Sigmoid colon (tissue), 7 donors: ENCODE results near the gene SLC47A1. TPM values are rescaled to one million over a fixed set of nuclear protein-coding genes. Genes with fewer than 3 reads are reported as not detected.
"Not testable (repeated sequence)": the region's sequence is repeated elsewhere in the genome, so short reads cannot be mapped to it uniquely, and the experiment has no call there.

Source experiments
- DNase-seq: peaks from one replicate; pipeline ENCODE4 v3.0.0-alpha.2; 2019
- H3K27ac ChIP-seq, 4 donors: fragments of 200-600 bp; sonication (generic); one replicate each; pipeline ENCODE4 v1.5.1; 2016 to 2019; ENCODE audit warnings: mild to moderate bottlenecking in 1 of 4
- H3K27me3 ChIP-seq, 3 donors: fragments of 200-600 bp; sonication (generic); one replicate each; pipeline ENCODE4 v1.5.1; 2019; ENCODE audit warnings: mild to moderate bottlenecking in 1 of 3
- H3K36me3 ChIP-seq, 4 donors: fragments of 200-600 bp; sonication (generic); one replicate each; pipeline ENCODE4 v1.5.1; 2016 to 2019
- H3K4me1 ChIP-seq, 4 donors: fragments of 200-600 bp; sonication (generic); one replicate each; pipeline ENCODE4 v1.5.1; 2017 to 2019
- H3K4me3 ChIP-seq, 4 donors: fragments of 200-600 bp; sonication (generic); one replicate each; pipeline ENCODE4 v1.5.1; 2017 to 2019; ENCODE audit warnings: mild to moderate bottlenecking in 2 of 4, moderate library complexity in 1 of 4
- H3K9me3 ChIP-seq, 4 donors: fragments of 200-600 bp in 3 of 4; sonication (generic) in 3 of 4; one replicate each; pipeline versions ENCODE4 v1.5.1 to v1.6.1; 2013 to 2019
- EP300 ChIP-seq, 4 donors: sonication (generic); formaldehyde crosslinking; IDR thresholded peaks; one replicate each; pipeline ENCODE4 v1.6.1; 2017; ENCODE audit warnings: antibody characterized with exemption in 4 of 4
- POLR2A ChIP-seq, 2 donors: fragments of 450-650 bp; IDR thresholded peaks; one replicate each; pipeline ENCODE4 v1.6.1; 2016; ENCODE audit warnings: antibody characterized with exemption in 2 of 2, mild to moderate bottlenecking in 2 of 2, moderate library complexity in 2 of 2
- POLR2AphosphoS5 ChIP-seq, 4 donors: sonication (generic); formaldehyde crosslinking; IDR thresholded peaks; one replicate each; pipeline ENCODE4 v1.6.1; 2017; ENCODE audit warnings: antibody characterized with exemption in 4 of 4
- WGBS, 2 donors: extraction: QIAGEN DNeasy Blood & Tissue Kit; methylation state at CpG; one replicate each; pipeline ENCODE4 v1.1.7; 2013; 5-methylcytosine and 5-hydroxymethylcytosine counted together
- intact Hi-C: fragments of 100-400 bp; cut with DNase I; formaldehyde crosslinking; loops from one replicate; pipeline ENCODE4 v1.15.1; 2023
- polyA plus RNA-seq, 3 donors: library from polyadenylated mRNA; stranded (reverse); fragments of 200-250 nt; gene quantifications; one replicate each; pipeline ENCODE4 v1.2.3, GENCODE V29; 2013
- total RNA-seq, 4 donors: library from RNA; depleted of rRNA; stranded (reverse); fragments of >200 nt; gene quantifications; one replicate each; pipeline ENCODE4 v1.1.0, GENCODE V29; 2016
- TF ChIP-seq, protein P1 (sequence below), 4 experiments: fragments of 450-650 bp in 3 of 4; fragments of 200-600 bp in 1 of 4; IDR thresholded peaks; one replicate each; pipeline ENCODE4 v1.5.1; 2016 to 2019; ENCODE audit warnings: antibody characterized with exemption in 4 of 4, mild to moderate bottlenecking in 3 of 4, moderate library complexity in 2 of 4
- donor health status: healthy with polysubstance abuse.
- donor health status: Bipolar disorder and iron deficiency.
- donor health status: healthy.

SLC47A1 gene
- total and polyA plus RNA-seq, 7 donors: 0.82 to 8.2 (median 1.2) TPM

DNA sequence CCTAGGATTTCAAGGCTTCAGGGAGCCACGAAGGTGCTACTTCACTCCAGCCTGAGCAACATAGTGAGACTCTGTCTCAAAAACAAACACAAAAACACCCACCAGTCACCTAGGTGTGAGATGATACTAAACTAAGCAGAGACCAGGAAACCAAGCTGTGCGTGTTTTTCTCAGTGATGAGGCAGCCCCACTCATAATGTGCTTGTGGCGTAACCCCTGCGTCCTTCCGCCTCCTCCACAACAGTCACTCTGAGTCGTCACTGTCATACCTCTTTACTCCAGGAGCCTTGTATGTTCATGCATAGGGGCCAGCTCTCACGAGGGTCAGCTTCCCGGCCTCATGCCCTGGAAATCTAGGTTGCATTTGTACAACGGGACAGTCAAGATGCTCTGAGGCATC, 31.1 kb upstream of the SLC47A1 start:
- no peaks in the 10 kb centered on the region for H3K27me3 ChIP-seq
- peaks cover 0 to 8% (median 0%) of the 10 kb centered on the region in 4 donors for H3K4me1 ChIP-seq
- no peaks in the 10 kb centered on the region for H3K36me3 ChIP-seq
- no peaks in the 10 kb centered on the region for H3K9me3 ChIP-seq
- intact Hi-C loops: no loop called here
- TF ChIP-seq POLR2AphosphoS5 (IDR thresholded peaks at IDR 0.05) (no peak), POLR2A (IDR thresholded peaks at IDR 0.05) (no peak), EP300 (IDR thresholded peaks at IDR 0.05) (no peak)
- TF ChIP-seq, protein P1, sequence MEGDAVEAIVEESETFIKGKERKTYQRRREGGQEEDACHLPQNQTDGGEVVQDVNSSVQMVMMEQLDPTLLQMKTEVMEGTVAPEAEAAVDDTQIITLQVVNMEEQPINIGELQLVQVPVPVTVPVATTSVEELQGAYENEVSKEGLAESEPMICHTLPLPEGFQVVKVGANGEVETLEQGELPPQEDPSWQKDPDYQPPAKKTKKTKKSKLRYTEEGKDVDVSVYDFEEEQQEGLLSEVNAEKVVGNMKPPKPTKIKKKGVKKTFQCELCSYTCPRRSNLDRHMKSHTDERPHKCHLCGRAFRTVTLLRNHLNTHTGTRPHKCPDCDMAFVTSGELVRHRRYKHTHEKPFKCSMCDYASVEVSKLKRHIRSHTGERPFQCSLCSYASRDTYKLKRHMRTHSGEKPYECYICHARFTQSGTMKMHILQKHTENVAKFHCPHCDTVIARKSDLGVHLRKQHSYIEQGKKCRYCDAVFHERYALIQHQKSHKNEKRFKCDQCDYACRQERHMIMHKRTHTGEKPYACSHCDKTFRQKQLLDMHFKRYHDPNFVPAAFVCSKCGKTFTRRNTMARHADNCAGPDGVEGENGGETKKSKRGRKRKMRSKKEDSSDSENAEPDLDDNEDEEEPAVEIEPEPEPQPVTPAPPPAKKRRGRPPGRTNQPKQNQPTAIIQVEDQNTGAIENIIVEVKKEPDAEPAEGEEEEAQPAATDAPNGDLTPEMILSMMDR (IDR thresholded peaks at IDR 0.05): no peak
- H3K4me3 ChIP-seq: no peak overlapping the region
- 84% methylated on average over 9 of the region's 9 CpGs for WGBS, 2 donors
- H3K27ac ChIP-seq: no peak overlapping the region
- DNase-seq: peak; percentile 36

DNA sequence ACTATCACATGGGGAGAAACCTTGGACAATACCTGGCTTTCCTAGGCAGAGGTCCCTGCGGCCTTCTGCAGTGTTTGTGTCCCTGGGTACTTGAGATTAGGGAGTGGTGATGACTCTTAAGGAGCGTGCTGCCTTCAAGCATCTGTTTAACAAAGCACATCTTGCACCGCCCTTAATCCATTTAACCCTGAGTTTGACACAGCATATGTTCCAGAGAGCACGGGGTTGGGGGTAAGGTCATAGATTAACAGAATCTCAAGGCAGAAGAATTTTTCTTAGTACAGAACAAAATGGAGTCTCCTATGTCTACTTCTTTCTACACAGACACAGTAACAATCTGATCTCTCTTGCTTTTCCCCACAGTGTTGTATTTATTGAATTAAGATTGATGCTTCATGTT, 28.1 kb upstream of the SLC47A1 start:
- DNase-seq, H3K9me3 ChIP-seq, H3K4me3 ChIP-seq, H3K36me3 ChIP-seq, H3K27me3 ChIP-seq: not testable (repeated sequence)
- H3K4me1 ChIP-seq: peaks cover 0 to 13% (median 2%) of the 10 kb centered on the region in 4 donors
- WGBS, 2 donors: 80 to 81% methylated on average over 2 of the region's 4 CpGs
- intact Hi-C loops: loop anchor here (5.0 kb wide), 3 partner anchors 43 to 222 kb away; partner anchors contain the start of gene MAPK7
- peak overlapping the region in 1 of 4 donors; percentile 98 for H3K27ac ChIP-seq

DNA sequence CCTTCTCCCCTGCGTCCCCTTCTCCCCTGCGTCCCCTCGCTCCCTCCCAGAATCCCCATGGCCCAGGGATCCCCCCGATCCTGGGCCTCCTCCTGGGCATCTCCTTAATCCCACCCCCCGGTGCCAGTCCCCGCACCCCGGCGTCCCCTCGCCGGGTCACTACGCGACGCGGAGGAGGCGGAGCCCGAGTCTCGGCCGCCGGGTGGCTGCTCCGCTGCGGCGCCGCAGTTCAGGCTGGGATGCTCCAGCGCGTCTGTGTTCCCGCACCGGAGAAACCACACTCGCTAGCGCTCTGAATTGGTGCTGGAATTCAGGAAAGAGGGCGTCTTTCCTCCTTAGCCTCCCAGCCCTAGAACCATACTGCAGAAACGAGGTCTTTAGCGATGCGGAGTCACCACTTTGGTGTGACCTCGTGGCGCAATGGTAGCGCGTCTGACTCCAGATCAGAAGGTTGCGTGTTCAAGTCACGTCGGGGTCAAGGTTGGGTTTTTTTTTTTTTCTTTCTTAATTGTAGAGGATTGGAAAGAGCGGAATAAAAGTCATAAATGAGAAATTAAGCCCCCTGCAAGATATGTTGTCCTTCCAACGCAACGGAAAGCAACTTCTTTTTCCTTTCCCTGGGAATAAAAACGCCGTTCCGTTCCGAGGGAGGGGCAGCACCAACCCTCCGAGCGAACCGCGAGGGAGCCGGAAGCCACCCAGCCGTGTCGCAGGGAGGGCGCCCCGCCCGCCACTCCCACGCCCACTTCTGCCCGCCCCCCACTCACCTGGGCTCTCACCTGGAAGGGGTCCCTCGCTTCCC, 25.7 kb upstream of the SLC47A1 start:
- TF ChIP-seq POLR2A (IDR thresholded peaks at IDR 0.05) (peak; percentile 41 to 48), POLR2AphosphoS5 (IDR thresholded peaks at IDR 0.05) (peak; percentile 53 to 80 (median 70))
- TF ChIP-seq, protein P1 (IDR thresholded peaks at IDR 0.05): no peak
- Histone ChIP-seq H3K27ac (peak overlapping the region; percentile 97 to 98 (median 98)), H3K36me3 (no peaks in the 10 kb centered on the region), H3K9me3 (no peaks in the 10 kb centered on the region), H3K27me3 (no peaks in the 10 kb centered on the region), H3K4me3 (peak overlapping the region; percentile 64 to 83 (median 72)), H3K4me1 (peaks cover 0 to 13% (median 2%) of the 10 kb centered on the region in 4 donors)
- peak; percentile 95 for DNase-seq
- intact Hi-C loops: loop anchor here (2.0 to 5.0 kb wide), 5 partner anchors 46 to 219 kb away; partner anchors contain the start of genes B9D1 and MAPK7
- WGBS, 2 donors: 0 to 1% methylated on average over 60 of the region's 60 CpGs

DNA sequence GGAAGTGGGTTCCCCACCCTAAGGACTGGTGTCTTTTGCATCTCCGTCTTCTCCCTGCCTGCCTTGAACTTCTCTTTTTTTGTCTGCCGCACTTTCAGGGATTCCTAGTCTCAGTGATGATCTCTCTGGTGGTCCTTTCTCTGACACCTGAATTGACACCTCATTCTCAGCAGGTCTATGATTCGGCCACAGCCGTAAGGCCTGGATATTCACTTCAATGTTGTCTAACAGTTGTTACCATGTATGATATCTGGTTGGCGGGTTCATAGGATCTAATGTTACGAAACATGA, 25.1 kb upstream of the SLC47A1 start:
- WGBS, 2 donors: 33 to 40% methylated on average over 6 of the region's 6 CpGs
- H3K4me3 ChIP-seq: peak overlapping the region; percentile 64 to 83 (median 72)
- no peaks in the 10 kb centered on the region for H3K9me3 ChIP-seq
- intact Hi-C loops: loop anchor here (5.0 kb wide), 3 partner anchors 46 to 219 kb away; partner anchors contain the start of gene MAPK7
- peak overlapping the region; percentile 97 to 98 (median 98) for H3K27ac ChIP-seq
- TF ChIP-seq POLR2A (IDR thresholded peaks at IDR 0.05) (no peak), POLR2AphosphoS5 (IDR thresholded peaks at IDR 0.05) (no peak), EP300 (IDR thresholded peaks at IDR 0.05) (no peak)
- TF ChIP-seq, protein P1 (IDR thresholded peaks at IDR 0.05): no peak
- H3K4me1 ChIP-seq: peaks cover 0 to 15% (median 2%) of the 10 kb centered on the region in 4 donors
- DNase-seq: no peak
- no peaks in the 10 kb centered on the region for H3K36me3 ChIP-seq
- no peaks in the 10 kb centered on the region for H3K27me3 ChIP-seq

DNA sequence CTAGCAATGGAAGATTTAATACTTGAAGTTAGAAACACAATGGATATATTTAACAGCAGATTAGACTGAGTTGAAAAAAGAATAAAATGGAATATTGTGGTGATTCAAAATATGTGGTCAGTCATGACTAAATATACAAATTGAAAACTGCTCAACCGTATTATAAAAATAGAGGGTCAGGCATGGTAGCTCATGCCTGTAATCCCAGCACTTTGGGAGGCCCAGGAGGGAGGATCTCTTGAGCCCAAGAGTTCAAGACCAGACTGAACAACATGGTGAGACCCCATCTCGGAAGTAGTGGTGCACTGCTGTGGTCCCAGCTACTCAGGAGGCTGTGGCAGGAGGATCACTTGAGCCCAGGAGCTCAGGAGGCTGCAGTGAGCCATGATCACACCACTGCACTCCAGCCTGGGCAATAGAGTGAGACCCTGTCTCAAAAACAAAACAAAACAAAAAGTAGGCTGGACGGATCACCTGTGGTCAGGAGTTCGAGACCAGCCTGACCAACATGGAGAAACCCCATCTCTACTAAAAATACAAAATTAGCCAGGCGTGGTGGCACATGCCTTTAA, 24.3 kb upstream of the SLC47A1 start:
- not testable (repeated sequence) for H3K4me3 ChIP-seq, H3K9me3 ChIP-seq, H3K36me3 ChIP-seq, H3K27me3 ChIP-seq
- DNase-seq: peak; percentile 41
- intact Hi-C loops: loop anchor here (5.0 kb wide), 3 partner anchors 47 to 218 kb away; partner anchors contain the start of gene MAPK7
- 90% methylated on average over 5 of the region's 5 CpGs for WGBS, 2 donors
- Histone ChIP-seq H3K4me1 (peaks cover 0 to 24% (median 2%) of the 10 kb centered on the region in 4 donors), H3K27ac (peak overlapping the region in 2 of 4 donors; percentile 98)
